ENCODE results near the gene SULT1C4. TPM values are rescaled to one million over a fixed set of nuclear protein-coding genes. Genes with fewer than 3 reads are reported as not detected.

SULT1C4 gene
- total RNA-seq (1 to 10 TPM in 1 of 2 donors, under 1 TPM in 1; 0.63 to 3.5 TPM), polyA plus RNA-seq (ENCODE audit: insufficient read depth, low read depth, low replicate concordance) (1.1 TPM)
- long read RNA-seq, donor 1, transcript SULT1C4-202 (5 exons, 1,045 nt) = major isoform, 5 of 12 reads
- long read RNA-seq, donor 1, partial matches to known transcripts = 7 of 12 reads
- long read RNA-seq, donor 1, other reads (novel, unspliced or antisense) = 0 of 12 reads
- long read RNA-seq, donor 2, transcript SULT1C4-202 (5 exons, 1,045 nt) = major isoform, 5 of 5 reads
- long read RNA-seq, donor 2, partial matches to known transcripts = 0 of 5 reads
- long read RNA-seq, donor 2, other reads (novel, unspliced or antisense) = 0 of 5 reads

GRCh38 chr2:108377815-108378630, at the start of gene SULT1C4:
Gene SULT1C4 (plus strand): TSS chr2:108377954. CDS start chr2:108378338, 384 bp downstream.
- intact Hi-C loops (cut with DNase I; ENCODE audit: low total_unique reads) = no loop called here
- Histone ChIP-seq H3K4me3 (peak within 1 kb of the TSS; percentile 29 to 40), H3K4me1 (no peaks in the 10 kb centered on the region), H3K27ac (peak within 1 kb of the TSS; percentile 26 to 77), H3K9me3 (no peaks in the 10 kb centered on the region), H3K27me3 (no peaks in the 10 kb centered on the region), H3K36me3 (ENCODE audit: low read depth, missing control alignments) (no peaks in the 10 kb centered on the region)
- TF ChIP-seq POLR2A (IDR thresholded peaks at IDR 0.05) = no peak
- TF ChIP-seq, protein P1, sequence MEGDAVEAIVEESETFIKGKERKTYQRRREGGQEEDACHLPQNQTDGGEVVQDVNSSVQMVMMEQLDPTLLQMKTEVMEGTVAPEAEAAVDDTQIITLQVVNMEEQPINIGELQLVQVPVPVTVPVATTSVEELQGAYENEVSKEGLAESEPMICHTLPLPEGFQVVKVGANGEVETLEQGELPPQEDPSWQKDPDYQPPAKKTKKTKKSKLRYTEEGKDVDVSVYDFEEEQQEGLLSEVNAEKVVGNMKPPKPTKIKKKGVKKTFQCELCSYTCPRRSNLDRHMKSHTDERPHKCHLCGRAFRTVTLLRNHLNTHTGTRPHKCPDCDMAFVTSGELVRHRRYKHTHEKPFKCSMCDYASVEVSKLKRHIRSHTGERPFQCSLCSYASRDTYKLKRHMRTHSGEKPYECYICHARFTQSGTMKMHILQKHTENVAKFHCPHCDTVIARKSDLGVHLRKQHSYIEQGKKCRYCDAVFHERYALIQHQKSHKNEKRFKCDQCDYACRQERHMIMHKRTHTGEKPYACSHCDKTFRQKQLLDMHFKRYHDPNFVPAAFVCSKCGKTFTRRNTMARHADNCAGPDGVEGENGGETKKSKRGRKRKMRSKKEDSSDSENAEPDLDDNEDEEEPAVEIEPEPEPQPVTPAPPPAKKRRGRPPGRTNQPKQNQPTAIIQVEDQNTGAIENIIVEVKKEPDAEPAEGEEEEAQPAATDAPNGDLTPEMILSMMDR (IDR thresholded peaks at IDR 0.05) = no peak
- WGBS, 2 donors = 32 to 47% methylated on average over 13 of the region's 13 CpGs
- DNase-seq = peak; percentile 57

- H3K36me3 ChIP-seq (ENCODE audit: low read depth, missing control alignments) = no peaks in the 10 kb centered on the region
- H3K4me3 ChIP-seq = no peak overlapping the region
- H3K27me3 ChIP-seq = no peaks in the 10 kb centered on the region
- WGBS, 2 donors = 95 to 100% methylated on average over 2 of the region's 2 CpGs
- intact Hi-C loops (cut with DNase I; ENCODE audit: low total_unique reads) = no loop called here
- no peaks in the 10 kb centered on the region for H3K9me3 ChIP-seq
- no peak for TF ChIP-seq POLR2A (IDR thresholded peaks at IDR 0.05)
- TF ChIP-seq, protein P1 (IDR thresholded peaks at IDR 0.05) = no peak
- no peak overlapping the region for H3K27ac ChIP-seq
- no peak for DNase-seq
- no peaks in the 10 kb centered on the region for H3K4me1 ChIP-seq
Observed at GRCh38 chr2:108329771-108330170, 48.0 kb upstream of the SULT1C4 start.

- H3K4me1 ChIP-seq = no peaks in the 10 kb centered on the region
- no peak for DNase-seq
- WGBS, 2 donors = 30 to 60% methylated on average over 3 of the region's 3 CpGs
Observed at GRCh38 chr2:108330979-108331378, 46.8 kb upstream of the SULT1C4 start.

GRCh38 chr2:108345951-108346350, 31.8 kb upstream of the SULT1C4 start:
- no peak for DNase-seq

More at GRCh38 chr2:108330979-108331378, 46.8 kb upstream of the SULT1C4 start:
- TF ChIP-seq POLR2A (IDR thresholded peaks at IDR 0.05) = no peak
- TF ChIP-seq, protein P1 (IDR thresholded peaks at IDR 0.05) = no peak
- H3K9me3 ChIP-seq = no peaks in the 10 kb centered on the region
- H3K4me3 ChIP-seq = no peak overlapping the region
- H3K36me3 ChIP-seq (ENCODE audit: low read depth, missing control alignments) = no peaks in the 10 kb centered on the region
- no peak overlapping the region for H3K27ac ChIP-seq
- intact Hi-C loops (cut with DNase I; ENCODE audit: low total_unique reads) = no loop called here
- no peaks in the 10 kb centered on the region for H3K27me3 ChIP-seq

More at GRCh38 chr2:108345951-108346350, 31.8 kb upstream of the SULT1C4 start:
- no peaks in the 10 kb centered on the region for H3K27me3 ChIP-seq
- no peaks in the 10 kb centered on the region for H3K36me3 ChIP-seq (ENCODE audit: low read depth, missing control alignments)
- no peak overlapping the region for H3K4me3 ChIP-seq
- H3K4me1 ChIP-seq = no peaks in the 10 kb centered on the region
- no peak for TF ChIP-seq POLR2A (IDR thresholded peaks at IDR 0.05)
- TF ChIP-seq, protein P1 (IDR thresholded peaks at IDR 0.05) = no peak
- H3K27ac ChIP-seq = no peak overlapping the region
- intact Hi-C loops (cut with DNase I; ENCODE audit: low total_unique reads) = no loop called here
- WGBS, 2 donors = 62 to 72% methylated on average over 3 of the region's 3 CpGs
- no peaks in the 10 kb centered on the region for H3K9me3 ChIP-seq
